Epidermal melanocyte (primary cell): ENCODE measurements around the gene SLC6A1.
A peak's percentile ranks its signal among the peaks of the same experiment; 100 is the strongest.
"Not testable (repeated sequence)": the region's sequence is repeated elsewhere in the genome, so short reads cannot be mapped to it uniquely, and the experiment has no call there.

Source experiments
- DNase-seq: peaks from one replicate; pipeline ENCODE4 v3.0.0; 2011; ENCODE audit warnings: low spot score; ENCODE audit not compliant: insufficient read length

The SLC6A1 gene

DNA sequence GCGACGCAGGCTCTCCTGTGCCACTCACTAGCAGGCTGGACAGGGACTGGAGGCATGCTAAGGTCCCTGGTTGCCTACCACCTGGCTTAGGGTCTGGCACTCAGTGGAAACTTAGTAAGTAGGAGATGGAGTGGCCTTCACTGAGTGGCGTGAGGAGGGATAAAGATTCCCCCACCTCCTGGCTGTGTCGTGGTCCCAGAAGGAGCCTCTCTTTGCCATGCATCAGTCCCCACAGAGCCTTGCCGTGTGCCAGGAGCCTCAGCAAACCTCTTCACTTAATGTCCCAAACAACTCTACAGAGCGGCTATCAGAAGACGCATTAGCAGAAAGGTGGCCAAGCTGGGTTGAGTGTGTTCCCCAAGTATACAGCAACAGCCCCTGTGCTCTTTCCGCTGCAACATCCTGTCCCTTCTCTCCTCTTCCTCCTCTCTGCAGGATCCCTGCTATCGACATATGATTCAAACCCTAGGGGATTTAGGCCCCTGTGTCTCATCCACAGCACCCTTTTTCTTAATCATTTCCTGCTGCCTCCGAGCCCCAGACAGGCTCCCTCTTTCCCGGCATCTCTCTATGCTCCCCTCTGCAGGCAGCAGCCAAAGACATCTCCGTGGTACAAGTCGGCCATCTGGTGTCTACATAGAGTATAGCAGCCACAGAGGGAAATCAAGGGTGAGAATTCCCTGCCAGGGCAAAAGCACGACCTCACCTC, 66.7 kb downstream of the SLC6A1 start:
- peak; percentile 51 for DNase-seq

DNA sequence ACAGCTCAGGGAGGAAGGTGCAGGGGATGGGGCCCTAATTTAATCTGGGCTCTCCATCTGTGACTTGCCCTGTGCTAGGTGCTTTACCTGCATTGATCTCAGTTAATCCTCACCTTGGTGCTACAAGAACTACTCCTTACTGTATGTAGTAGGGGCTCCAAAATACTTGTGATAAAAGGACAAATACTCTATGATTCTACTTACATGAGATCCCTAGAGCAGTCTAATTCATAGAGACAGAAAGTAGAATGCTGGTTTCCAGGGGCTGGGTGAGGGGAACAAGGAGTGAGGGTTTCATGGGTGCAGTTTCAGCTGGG, 67.2 kb downstream of the SLC6A1 start:
- DNase-seq = no peak

DNA sequence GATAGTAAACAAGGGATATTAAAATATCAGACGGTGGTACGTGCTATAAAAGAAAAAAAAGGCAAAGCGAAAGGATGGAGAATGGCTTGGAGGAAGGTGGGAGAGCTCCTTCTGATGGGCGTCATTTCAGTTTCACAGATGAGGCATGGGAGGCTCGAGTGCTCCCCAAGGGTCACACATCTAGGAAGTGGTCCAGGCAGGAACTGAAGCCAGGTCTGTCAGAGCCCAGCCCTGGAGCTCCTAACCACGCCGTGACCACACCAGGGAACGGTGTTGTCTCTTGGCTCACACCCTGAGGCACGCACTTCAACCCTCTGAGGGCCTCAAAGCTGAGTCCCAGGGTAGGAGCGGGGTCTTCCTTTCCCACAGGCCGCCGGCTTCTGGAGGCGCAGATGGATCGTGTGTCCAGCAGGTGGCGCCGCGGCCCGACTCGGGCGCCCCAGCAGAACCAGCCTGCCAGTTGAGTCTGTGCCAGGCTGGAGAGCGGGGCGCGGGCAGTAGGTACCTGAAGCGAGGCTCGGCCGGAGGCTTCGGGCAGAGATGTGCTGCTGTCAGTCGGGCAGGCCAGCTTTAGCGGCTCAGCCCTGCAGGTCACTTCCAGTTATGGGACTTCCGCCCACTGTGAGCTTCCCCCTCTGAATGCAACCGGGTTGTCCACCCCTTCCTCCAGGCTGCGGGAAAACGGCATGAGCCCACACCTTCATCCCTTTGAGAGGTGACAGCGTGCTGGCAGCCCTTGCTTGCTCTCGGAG, 68.1 kb downstream of the SLC6A1 start:
- DNase-seq = no peak

DNA sequence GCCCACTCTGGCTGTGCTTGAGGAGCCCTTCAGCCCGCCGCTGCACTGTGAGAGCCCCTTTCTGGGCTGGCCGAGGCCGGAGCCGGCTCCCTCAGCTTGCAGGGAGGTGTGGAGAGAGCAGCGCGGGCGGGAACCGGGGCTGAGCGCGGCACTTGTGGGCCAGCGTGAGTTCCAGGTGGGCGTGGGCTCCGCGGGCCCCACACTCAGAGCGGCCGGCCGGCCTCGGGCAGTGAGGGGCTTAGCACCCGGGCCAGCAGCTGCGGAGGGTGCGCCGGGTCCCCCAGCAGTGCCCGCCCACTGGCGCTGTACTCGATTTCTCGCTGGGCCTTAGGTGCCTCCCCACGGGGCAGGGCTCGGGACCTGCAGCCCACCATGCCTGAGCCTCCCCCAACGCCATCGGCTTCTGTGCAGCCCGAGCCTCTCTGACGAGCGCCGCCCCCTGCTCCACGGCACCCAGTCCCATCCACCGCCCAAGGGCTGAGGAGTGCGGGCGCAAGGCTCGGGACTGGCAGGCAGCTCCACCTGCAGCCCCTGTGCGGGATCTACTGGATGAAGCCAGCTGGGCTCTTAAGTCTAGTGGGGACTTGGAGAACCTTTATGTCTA, 68.8 kb downstream of the SLC6A1 start:
- DNase-seq = not testable (repeated sequence)

DNA sequence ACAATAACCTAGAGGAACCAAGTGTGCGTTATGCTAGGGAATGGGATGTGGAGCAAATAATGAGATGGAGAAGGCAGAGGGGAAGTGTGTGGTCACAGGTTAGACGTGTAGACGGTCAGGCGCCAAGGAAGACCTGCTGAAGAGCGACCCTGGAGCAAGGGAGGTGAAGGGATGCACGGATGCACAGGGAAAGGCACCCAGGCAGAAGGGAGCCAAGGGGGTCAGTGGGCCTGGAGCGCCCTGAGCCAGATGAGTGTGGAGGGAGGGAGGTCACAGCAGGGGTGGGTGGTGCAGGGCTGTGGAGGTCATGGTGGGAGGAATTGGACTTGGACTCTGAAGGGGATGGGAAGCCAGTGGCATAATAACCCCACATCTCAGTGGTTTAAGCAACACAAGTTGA, 70.2 kb downstream of the SLC6A1 start:
- no peak for DNase-seq

DNA sequence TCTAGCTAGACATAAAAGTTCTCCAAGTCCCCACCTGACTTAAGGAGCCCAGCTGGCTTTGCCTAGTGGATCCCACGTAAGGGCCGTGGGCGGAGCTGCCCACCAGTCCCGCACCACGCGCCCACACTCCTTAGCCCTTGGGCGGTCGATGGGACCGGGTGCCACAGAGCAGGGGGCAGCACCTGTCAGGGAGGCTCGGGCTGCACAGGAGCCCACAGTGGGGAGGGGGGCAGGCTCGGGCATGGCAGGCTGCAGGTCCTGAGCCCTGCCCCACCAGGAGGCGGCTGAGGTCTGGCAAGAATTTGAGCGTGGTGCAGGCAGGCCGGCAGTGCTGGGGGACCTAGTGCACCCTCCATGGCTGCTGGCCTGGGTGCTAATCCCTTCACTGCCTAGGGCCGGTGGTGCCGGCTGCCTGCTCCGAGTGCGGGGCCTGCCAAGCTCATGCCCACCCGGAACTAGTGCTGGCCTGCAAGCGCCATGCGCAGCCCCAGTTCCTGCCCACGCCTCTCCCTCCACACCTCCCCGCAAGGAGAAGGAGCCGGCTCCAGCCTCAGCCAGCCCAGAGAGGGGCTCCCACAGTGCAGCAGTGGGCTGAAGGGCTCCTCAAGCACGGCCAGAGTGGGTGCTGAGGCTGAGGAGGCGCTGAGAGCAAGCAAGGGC, 78.7 kb downstream of the SLC6A1 start:
- no peak for DNase-seq

DNA sequence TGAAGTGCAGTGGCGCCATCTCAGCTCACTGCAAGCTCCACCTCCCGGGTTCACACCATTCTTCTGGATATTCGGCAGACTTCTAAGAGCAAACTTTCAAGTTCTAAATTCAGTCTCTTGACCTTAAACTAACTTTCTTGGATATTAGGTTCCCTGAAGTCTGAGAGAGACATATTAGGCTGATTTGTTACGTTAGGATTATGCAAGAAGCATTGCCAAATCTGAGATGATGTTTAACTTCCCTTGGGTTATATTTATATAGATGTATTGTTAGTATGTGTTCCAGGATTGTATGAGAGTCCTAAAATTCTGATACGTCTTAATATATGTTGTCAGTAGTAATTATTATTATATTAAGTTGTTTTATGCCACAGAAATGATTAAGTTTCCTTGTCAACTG, 80.1 kb downstream of the SLC6A1 start:
- no peak for DNase-seq

DNA sequence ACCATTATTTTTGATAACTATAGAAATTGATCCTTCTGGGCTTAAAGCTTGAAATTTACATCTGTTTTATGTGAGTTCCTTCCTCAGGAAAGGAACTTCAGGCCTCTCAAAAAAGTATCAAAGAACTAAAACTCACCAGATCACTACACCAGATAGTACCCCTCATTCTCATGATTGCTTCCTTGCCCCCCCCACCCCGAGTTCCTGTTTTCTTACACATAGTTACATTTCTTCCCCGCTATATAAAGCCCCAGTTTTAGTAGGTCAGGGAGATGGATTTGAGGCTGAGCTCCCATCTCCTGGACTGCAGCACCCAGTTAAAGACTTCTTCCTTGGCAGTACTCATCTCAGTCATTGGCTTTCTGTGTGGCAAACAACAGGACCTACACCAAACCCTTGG, 81.5 kb downstream of the SLC6A1 start:
- DNase-seq = no peak

DNA sequence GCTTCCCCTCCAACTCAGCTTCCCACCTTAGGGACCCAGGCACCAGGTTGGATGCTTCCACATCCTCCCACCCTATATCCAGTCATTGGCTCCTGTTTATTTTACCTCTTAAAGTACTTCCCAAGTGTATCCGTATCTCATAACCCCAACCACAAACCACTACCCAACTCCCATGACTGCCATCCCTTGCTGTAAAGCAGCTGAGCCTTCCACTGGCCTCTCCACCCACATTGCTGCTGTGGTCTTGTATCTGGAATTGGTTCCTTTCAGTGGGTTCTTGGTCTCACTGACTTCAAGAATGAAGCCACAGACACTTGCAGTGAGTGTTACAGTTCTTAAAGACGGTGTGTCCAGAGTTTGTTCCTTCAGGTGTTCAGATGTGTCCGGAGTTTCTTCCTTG, 81.9 kb downstream of the SLC6A1 start:
- DNase-seq = no peak

DNA sequence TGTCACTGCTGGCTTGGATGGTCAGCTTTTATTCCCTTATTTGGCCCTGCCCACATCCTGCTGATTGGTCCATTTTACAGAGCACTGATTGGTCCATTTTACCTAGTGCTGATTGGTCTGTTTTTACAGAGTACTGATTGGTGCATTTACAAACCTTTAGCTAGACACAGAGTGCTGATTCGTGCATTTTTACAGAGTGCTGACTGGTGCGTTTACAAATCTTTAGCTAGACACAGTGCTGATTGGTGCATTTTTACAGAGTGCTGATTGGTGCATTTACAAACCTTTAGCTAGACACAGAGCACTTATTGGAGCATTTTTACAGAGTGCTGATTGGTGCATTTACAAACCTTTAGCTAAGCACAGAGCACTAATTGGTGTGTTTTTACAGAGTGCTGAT, 82.6 kb downstream of the SLC6A1 start:
- DNase-seq = not testable (repeated sequence)

DNA sequence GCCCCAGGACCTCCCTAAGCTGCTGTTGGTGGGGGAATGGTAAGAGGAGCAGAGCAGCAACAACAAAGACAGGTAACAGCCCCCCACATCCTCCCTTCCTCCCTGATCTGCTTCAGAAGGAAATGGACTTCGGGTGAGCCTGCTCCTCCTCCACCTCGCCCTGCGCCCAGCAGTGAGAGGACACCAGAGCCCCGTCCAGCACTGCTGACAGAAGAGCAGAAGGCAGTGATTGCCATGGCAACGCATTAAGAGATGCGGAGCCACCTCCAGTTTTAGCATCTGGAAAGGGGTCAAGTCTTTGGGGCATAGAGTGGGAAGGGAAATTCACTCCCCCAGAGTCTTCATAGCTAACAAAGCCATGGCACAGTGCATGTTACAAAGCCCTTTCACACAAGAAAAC, 84.2 kb downstream of the SLC6A1 start:
- no peak for DNase-seq

DNA sequence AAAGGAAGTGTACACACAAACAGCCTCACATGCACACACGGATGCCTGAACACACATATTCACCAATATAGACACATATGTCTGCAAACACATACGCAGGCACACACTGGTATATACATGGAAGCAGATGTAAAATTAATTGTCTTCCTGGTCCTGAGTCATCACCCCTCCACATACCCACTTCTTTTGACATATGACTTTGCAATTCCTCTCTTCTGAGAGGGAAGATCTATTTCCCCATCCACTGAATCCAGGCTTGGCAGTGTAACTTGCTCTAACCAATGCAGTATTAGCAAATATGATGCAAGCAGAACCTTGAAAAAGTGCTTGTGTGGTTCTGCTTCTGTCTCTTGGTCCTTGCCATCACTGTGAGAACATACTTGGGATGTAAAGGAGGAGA, 84.9 kb downstream of the SLC6A1 start:
- no peak for DNase-seq

DNA sequence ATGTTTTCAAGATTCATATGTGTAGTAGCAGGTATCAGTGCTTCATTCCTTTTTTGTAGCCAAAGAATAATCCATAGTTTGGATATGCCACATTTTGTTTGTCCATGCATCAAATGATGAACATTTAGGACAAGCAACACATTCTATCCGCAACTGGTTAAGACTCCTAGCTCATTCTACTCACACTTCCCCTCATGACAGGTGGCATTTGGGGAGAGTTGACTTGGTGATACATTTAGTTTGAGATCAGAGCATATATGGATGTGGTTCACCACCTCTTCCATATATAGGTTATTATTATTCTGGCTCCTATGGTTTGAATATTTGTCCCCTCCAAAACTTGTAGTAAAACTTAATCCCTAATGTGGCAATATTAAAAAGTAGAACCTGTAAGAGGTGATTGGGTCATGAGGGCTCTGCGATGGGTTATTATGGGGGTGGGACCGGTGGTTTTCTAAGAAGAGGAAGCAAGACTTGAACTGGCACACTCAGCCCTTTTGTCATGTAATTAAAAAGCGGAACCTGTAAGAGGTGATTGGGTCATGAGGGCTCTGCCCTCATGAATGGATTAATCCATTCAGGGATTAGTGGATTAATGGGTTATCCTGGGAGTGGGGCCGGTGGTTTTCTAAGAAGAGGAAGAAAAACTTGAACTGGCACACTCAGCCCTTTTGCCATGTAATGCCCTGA, 86.4 kb downstream of the SLC6A1 start:
- no peak for DNase-seq

DNA sequence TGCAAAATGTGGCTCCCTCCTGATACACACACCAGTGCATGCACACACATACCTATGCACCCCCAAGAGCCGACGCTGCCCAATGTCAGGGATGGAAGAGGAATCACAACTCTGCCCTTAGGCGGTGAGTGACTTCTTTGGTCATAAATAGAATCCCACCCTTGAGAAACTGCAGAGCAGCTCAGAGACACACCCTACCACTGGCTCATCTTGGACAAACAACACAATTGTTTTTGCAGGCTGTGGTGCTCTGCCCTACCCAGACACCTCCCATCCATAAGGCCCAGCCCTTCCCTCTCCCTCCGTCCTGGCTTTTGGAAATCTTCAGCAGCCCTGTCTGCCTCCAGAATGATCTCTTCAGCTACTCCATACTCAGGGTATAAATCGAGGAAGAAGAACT, 87.9 kb downstream of the SLC6A1 start:
- DNase-seq = no peak

DNA sequence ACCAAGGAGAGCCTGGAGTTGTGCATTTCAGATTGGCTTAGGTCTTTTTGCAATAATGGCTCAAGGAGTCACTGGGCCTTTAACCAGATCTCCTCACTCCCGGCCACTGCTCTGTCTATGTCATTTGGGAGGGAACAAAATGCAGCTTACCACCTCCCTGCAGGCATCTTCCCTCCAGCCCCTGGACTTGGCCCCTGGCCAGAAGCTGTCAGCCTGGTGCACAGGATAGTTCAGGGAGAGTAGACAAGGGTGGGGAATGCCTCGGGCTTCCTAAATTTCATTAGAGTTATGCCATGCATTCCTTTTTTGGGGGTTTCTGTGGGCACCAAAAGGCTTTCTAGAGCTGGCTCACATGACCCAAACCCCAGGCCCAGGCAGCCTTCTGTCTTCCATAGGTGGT, 91.5 kb downstream of the SLC6A1 start:
- DNase-seq = no peak

DNA sequence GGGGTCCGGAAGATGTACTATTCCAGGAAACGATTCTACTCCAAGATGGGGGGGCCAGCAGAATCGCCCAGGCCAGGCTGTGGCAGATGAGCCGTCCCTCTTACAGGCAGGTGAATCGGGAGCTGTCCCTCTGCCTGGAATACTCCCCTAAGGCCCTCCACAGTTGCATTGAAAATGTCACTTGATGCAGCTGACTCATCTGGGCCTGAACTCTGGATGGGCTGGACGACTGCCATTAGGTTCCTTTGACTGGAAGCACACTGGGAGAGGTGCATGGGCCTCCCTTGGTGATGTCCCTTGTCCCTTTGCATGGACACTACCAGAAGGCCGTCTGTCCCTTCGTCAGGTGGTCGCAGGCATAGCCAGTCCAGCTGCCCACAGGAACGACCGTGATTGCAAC, 92.1 kb downstream of the SLC6A1 start:
- DNase-seq = no peak

DNA sequence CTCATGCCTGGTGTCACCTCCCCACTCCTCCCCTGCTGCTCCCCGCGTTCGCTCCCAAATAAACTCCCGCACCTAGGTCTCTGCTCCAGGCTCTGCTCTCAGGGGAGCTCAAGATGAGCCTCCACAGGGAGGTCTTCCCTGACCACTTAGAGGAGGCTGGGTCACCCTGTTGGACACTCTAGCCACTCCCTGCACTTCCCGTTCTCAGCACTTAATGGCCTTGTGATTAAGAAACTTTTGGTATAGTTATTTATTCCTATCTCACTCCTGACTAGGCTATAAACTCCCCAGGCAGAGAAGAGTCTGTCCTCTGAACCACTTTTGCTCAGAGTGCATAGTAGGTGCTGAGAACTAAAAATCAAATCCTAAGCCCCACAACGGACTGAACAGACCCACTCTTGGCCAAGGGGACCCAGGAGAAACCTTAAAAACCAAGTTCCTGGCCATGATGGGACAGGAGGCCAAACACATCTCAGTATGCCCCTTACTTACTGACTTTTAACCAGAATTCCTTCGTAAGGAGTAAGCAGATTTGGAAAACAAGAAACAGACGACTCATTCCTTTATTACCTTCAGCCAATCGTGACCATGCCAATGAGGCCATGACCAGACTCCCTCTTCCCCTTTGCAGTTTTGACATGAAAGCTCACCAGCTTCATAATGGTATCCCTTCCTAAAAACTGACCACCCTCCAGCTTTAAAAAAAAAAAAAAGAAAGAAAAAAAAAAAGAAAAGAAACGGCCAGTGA, 92.7 kb downstream of the SLC6A1 start:
- no peak for DNase-seq

DNA sequence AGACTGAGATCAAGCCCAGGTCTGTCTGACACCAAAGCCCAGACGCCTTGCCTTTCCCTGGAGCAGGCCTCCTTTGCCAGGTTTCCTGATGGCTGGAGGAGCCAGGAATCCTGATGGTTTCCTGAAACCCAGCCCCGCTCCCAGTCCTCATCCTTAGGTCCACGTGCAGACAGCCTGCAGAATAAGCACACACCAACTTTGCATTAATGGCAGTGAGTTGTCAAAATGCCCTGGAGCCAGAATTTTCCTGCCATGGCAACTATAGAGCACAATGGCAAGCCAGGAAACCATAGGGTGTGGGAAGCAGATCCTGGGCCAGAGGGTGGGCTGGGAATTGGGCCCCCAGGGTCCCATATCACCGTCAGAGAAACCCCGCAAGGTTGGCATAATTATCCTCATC, 94.3 kb downstream of the SLC6A1 start:
- DNase-seq = no peak

DNA sequence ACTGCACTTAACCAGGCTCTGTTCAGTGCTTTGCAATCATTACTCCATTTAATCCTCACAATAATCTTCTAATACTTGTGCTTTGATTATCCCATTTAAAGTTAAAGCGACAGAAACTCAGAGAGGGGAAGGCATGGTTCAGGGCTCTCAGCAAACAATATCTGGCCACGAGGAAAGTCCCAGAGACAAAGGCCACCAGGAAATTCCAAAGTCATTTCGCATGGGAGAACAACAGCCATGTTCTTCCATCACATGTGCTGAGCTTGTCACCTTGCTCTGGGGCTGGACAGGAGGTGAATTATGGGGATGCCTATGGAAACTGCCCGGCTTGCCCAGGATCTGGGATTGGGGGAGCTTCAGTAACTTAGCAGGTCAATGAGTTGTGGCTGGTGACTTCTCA, 95.5 kb downstream of the SLC6A1 start:
- no peak for DNase-seq

DNA sequence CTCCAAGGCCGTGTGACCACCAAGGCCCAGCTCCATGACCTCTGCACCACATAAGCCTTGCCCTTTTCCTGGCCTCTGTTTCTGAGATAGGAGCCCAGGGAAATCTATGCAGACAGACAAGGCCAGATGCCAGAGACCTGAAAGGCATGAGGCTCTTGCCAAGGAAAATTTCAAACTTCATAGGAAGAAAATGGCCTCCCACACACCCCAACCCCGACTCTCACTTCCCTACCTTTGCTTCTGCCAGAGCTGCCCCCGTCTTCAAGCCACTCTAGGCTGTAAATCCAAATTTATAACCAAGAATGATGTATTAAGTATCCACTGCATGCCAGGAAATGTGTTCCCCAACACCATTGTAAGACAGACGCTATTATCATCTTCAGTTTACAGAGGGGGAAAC, 96.3 kb downstream of the SLC6A1 start:
- no peak for DNase-seq
